DND-41 (cell line): ENCODE measurements around the gene RRP15.

ENCODE experiments used
- ATAC-seq: fragments of 200-7000 bp; cut with Tn5 transposase; 3 replicates; pipeline ENCODE4 v1.9.1; 2021; ENCODE audit warnings: low read depth; ENCODE audit not compliant: insufficient read depth
- DNase-seq: peaks from one replicate; pipeline ENCODE4 v3.0.0-alpha.2; 2020
- H2AFZ ChIP-seq: 2 replicates; pipeline ENCODE4 v1.6.0; 2012; ENCODE audit warnings: low read depth, low read length
- H3K27ac ChIP-seq: 2 replicates; pipeline ENCODE4 v1.5.1; 2012; ENCODE audit warnings: low read length, inconsistent platforms
- H3K27me3 ChIP-seq: fragments of 200-600 bp; sonication (generic); 2 replicates; pipeline ENCODE4 v1.6.0; 2012; ENCODE audit warnings: low read length, mild to moderate bottlenecking, inconsistent platforms; ENCODE audit not compliant: insufficient read depth, poor library complexity
- H3K36me3 ChIP-seq: 2 replicates; pipeline ENCODE4 v1.5.1; 2012; ENCODE audit warnings: low read length, inconsistent platforms; ENCODE audit not compliant: insufficient read depth
- H3K4me1 ChIP-seq: 2 replicates; pipeline ENCODE4 v1.5.1; 2012; ENCODE audit warnings: mild to moderate bottlenecking, low read length; ENCODE audit not compliant: insufficient read depth
- H3K4me2 ChIP-seq: 2 replicates; pipeline ENCODE4 v1.6.0; 2012; ENCODE audit warnings: mild to moderate bottlenecking, moderate library complexity, low read length, inconsistent platforms; ENCODE audit not compliant: insufficient read depth
- H3K4me3 ChIP-seq, 2 experiments: fragments of 200-600 bp in 1 of 2; shearing (Covaris generic) in 1 of 2; 2 replicates each; pipeline ENCODE4 v1.5.1; 2012 to 2016; ENCODE audit warnings: inconsistent platforms in 2 of 2, low read length in 2 of 2, mild to moderate bottlenecking in 2 of 2, low read depth in 1 of 2, moderate library complexity in 1 of 2
- H3K79me2 ChIP-seq: 2 replicates; pipeline ENCODE4 v1.6.0; 2012; ENCODE audit warnings: low read length, inconsistent platforms; ENCODE audit not compliant: insufficient read depth
- H3K9ac ChIP-seq: 2 replicates; pipeline ENCODE4 v1.6.0; 2012; ENCODE audit warnings: low read depth, mild to moderate bottlenecking, inconsistent platforms, low read length, moderate library complexity
- H3K9me3 ChIP-seq: 2 replicates; pipeline ENCODE4 v1.5.1; 2012; ENCODE audit warnings: low read length, moderate library complexity, mild to moderate bottlenecking, inconsistent platforms; ENCODE audit not compliant: insufficient read depth, severe bottlenecking
- H4K20me1 ChIP-seq: 2 replicates; pipeline ENCODE4 v1.6.0; 2012; ENCODE audit warnings: low read length; ENCODE audit not compliant: insufficient read depth
- CTCF ChIP-seq: IDR thresholded peaks from 2 replicates; pipeline ENCODE4 v1.5.1; 2012; ENCODE audit warnings: borderline replicate concordance, low read length, moderate library complexity, mild to moderate bottlenecking; ENCODE audit not compliant: poor library complexity, severe bottlenecking; ENCODE audit errors: extremely low read depth
- EZH2 ChIP-seq: IDR thresholded peaks from 3 replicates; pipeline ENCODE4 v1.6.1; 2012; ENCODE audit warnings: borderline replicate concordance, low read depth, mild to moderate bottlenecking, moderate library complexity, low read length, inconsistent platforms; ENCODE audit not compliant: severe bottlenecking

Gene RRP15

GRCh38 chr1:218349348-218350034, 64.4 kb downstream of the RRP15 start:
- Histone ChIP-seq H3K79me2 (no peaks in the 10 kb centered on the region), H3K4me1 (0 out of 2 replicates have a peak, but pooled peaks cover 3% of the 10 kb centered on the region), H3K27me3 (no peaks in the 10 kb centered on the region), H3K27ac (no peak overlapping the region), H3K36me3 (no peaks in the 10 kb centered on the region), H3K4me3 (no peak overlapping the region), H3K9ac (no peak overlapping the region), H2AFZ (no peak overlapping the region), H3K9me3 (no peaks in the 10 kb centered on the region), H4K20me1 (no peaks in the 10 kb centered on the region), H3K4me2 (no peak overlapping the region)
- no peak for TF ChIP-seq CTCF
- no peak for TF ChIP-seq EZH2
- ATAC-seq = no peak
- DNase-seq = no peak

- no peak overlapping the region for H3K27ac ChIP-seq
- no peak for DNase-seq
- no peak overlapping the region for H3K4me2 ChIP-seq
These were observed 65.0 kb downstream of the RRP15 start for GRCh38 chr1:218350035-218350525.

GRCh38 chr1:218350801-218351266, 65.7 kb downstream of the RRP15 start:
- DNase-seq (no peak), ATAC-seq (no peak)
- H3K27ac ChIP-seq = no peak overlapping the region
- no peak overlapping the region for H3K4me3 ChIP-seq
- no peak overlapping the region for H3K4me2 ChIP-seq
- H3K27me3 ChIP-seq = no peaks in the 10 kb centered on the region
- H3K4me1 ChIP-seq = 0 out of 2 replicates have a peak, but pooled peaks cover 3% of the 10 kb centered on the region
- no peak overlapping the region for H3K9ac ChIP-seq
- no peak for TF ChIP-seq EZH2
- no peak for TF ChIP-seq CTCF
- no peaks in the 10 kb centered on the region for H3K79me2 ChIP-seq
- H3K36me3 ChIP-seq = no peaks in the 10 kb centered on the region
- H4K20me1 ChIP-seq = no peaks in the 10 kb centered on the region
- no peaks in the 10 kb centered on the region for H3K9me3 ChIP-seq
- H2AFZ ChIP-seq = no peak overlapping the region

More at GRCh38 chr1:218350035-218350525, 65.0 kb downstream of the RRP15 start:
- no peaks in the 10 kb centered on the region for H3K79me2 ChIP-seq
- H3K4me1 ChIP-seq = 0 out of 2 replicates have a peak, but pooled peaks cover 3% of the 10 kb centered on the region
- H3K9ac ChIP-seq = no peak overlapping the region
- no peak for ATAC-seq
- H3K36me3 ChIP-seq = no peaks in the 10 kb centered on the region
- H4K20me1 ChIP-seq = no peaks in the 10 kb centered on the region
- no peaks in the 10 kb centered on the region for H3K27me3 ChIP-seq
- H3K4me3 ChIP-seq = no peak overlapping the region
- no peaks in the 10 kb centered on the region for H3K9me3 ChIP-seq
- TF ChIP-seq EZH2 = no peak
- no peak for TF ChIP-seq CTCF
- H2AFZ ChIP-seq = no peak overlapping the region
